ENCODE results near the gene CD151.

Gene CD151

DNA sequence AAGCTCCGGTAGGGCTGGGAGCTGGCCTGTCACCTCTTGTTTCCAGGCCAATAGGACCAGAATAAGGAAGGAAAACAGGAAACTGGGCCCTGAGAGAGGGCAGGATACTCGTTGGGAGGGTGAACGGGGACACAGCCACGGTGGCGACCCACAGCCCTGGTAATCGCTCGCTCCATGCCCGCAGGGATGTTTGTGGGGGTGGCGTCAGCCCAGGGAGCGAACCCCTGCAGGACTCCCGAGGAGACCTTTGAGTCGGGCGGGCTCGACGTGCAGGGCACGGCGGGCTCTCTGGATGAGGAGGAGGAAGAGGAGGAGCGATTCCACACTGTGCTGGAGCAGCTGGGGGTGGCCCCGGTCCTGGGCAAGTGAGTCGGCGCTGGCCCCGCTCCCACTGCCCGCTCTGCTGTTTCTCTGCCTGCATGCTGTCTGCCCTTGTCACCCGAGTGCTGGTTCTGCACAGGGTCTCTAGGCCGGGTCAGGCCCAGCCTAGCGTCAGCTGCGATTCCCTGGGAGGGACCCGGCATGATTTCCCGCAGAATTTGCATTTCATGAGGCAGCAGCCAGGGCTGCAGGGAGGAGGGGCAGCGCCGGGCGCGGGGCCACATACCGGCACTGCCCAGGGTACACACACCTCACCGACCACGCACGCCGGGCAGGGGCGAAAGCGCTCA, 3.4 kb upstream of the CD151 start:
- DNase-seq (ENCODE audit: low read depth) = no peak

DNA sequence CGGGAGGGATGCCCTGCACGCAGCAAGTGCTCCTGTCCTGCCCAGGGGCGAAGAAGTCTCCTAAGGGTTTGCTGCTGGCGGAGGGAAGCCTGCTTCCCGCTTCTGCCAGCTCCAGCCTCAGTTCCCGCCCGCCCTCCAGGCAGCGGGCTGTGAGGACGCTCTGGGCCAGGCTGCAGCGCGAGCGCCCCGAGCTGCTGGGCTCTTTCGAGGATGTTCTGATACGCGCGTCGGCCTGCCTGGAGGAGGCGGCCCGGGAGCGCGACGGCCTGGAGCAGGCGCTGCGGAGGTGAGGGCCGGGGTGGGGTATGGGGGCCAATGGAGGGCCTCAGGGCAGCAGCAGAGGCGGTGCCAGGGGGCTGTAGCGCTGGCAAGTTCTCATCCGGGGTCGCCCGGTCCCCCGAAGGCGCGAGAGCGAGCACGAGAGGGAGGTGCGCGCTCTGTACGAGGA, 2.9 kb upstream of the CD151 start:
- DNase-seq (ENCODE audit: low read depth) = no peak

DNA sequence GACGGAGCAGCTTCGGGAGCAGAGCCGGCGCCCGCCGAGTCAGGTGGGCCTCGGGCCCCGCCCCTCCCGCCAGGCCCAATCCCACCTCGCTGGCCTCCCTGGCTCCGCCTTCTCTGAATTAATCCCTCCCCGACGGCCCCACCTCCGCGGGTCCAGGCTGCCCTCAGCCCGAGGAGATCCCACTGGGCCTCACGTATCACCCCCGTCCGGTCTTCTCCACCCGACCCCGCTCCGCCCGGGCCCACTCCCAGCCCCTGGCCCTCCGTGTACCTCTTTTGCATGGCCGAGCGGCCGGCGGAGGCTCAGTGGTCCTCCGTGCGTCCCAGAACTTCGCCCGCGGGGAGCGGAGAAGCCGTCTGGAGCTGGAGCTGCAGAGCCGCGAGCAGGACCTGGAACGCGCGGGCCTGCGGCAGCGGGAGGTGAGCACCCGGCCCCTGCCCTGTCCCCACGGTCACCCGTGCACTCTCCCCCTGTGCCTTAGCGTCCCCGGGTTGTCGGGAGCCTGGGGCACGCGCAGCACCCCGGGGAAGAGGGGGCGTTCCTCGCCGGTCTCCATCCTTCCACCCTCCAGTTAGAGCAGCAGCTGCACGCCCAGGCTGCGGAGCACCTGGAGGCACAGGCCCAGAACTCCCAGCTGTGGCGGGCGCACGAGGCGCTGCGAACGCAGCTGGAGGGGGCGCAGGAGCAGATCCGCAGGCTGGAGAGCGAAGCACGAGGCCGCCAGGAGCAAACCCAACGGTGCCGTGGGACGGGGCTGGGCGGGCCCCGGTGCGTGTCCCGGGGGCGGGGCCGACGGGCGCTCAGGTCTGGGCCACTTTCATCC, 2.2 kb upstream of the CD151 start:
- DNase-seq (ENCODE audit: low read depth) = peak; percentile 52

DNA sequence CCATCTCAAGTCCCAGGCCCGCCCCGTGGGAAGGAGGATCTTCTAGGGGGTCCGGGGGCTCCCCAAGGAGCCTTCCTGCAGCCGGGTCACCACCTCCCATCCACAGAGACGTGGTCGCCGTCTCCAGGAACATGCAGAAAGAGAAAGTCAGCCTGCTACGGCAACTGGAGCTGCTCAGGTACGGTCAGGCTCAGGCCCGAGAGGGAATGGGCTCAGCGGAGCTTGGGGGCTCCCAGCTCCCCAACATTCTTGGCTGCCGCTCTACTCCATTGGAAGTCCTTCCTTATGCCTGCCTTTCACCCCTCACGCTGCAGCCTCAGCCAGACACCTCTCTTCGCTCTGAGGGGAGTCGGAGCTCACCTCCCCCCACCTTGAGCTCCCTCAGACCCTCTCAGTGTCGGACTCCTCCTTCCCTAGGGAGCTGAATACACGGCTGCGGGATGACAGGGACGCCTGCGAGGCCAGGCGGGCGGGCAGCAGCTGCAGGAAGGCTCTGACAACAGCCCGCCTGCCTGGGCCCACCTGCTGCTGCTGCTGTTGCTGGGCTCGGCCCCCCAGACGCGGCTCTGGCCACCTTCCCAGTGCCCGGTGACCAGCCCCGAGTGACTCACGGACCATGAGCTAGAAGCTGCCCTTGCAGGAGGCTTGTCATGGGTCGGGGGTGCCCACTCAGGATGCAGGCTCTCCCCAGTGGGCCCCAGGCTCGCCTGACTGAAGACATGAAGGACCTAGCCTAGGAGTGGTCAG, 1.5 kb upstream of the CD151 start:
- no peak for DNase-seq (ENCODE audit: low read depth)

DNA sequence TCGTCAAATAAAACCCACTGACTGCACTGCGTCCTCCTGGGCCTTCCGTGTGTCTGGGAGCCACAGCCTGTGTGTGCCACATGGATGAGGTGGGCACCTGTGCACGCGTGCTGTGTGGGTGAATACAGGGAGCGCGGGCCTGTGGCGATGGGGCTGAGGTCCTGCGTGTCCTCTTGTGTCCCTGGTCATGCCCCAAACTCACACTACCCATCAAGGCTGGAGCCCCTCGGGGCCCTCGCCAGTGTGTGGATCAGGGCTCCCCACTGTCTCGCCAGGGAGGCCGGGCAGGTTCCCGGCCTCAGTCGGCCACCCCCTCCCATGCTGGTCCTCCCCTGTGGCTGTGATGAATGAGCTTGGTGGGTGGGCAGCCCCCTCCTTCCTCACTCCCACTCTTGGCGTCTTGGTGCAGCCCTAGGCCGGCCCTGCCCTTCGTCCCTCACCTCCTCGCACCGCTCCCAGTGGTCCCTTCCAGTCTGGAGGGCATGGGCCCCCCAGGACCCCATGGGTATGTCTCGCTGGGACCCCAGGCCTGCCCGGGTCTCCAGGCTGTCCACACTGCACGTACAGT, 707 bp upstream of the CD151 start:
- DNase-seq (ENCODE audit: low read depth) = no peak

DNA sequence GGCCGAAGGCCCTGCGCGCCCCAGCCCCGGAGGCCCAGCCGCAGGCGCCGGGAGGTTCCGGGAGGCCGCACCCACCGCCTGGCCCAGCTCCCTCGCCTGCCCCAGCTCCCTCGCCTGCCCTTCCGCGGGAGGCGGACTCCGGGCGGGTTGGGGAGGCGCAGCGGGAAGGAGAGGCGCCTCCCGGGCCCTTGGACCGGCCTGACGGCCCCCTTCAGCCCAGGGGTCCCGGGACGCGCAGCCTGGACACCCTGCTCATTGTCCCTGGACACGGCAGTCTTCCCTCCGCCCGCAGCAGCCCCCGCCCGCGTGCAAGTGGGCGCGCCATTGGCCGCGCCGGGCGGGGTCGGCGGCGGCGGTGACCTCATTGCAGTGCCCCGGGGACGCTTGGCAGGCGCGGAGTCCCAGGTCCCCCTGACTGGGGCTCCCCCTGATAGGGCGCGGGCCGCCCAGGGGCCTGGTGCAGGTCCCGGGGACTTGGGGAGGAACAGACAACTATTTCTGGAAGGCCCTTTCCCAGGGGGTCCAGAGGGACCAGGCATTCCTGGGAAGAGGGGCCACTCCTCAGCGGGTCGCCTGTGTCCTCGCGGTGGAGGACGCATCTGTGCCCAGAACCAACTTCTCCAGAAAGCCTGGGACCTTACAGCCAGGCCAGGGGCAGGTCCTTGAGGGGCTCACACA, 501 bp downstream of the CD151 start:
- peak; percentile 37 for DNase-seq (ENCODE audit: low read depth)

DNA sequence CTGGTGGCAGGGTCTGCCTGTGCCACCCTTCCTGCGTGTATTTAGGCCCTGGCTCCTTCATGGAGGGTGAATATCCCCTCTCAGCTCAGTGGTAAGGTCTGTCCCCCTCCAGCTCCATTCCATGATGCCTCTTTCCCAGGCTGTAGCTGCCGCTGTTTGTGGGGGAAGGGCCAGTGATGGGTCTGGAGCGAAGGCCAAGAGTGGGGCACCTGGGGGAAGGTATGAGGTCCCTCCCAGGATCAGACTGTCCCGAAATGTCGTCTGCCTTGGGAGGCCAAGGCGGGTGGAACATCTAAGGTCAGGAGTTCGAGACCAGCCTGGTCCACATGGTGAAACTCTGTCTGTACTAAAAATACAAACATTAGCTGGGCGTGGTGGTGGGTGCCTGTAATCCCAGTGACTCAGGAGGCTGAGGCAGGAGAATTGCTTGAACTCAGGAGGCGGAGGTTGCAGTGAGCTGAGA, 1.1 kb downstream of the CD151 start:
- no peak for DNase-seq (ENCODE audit: low read depth)

DNA sequence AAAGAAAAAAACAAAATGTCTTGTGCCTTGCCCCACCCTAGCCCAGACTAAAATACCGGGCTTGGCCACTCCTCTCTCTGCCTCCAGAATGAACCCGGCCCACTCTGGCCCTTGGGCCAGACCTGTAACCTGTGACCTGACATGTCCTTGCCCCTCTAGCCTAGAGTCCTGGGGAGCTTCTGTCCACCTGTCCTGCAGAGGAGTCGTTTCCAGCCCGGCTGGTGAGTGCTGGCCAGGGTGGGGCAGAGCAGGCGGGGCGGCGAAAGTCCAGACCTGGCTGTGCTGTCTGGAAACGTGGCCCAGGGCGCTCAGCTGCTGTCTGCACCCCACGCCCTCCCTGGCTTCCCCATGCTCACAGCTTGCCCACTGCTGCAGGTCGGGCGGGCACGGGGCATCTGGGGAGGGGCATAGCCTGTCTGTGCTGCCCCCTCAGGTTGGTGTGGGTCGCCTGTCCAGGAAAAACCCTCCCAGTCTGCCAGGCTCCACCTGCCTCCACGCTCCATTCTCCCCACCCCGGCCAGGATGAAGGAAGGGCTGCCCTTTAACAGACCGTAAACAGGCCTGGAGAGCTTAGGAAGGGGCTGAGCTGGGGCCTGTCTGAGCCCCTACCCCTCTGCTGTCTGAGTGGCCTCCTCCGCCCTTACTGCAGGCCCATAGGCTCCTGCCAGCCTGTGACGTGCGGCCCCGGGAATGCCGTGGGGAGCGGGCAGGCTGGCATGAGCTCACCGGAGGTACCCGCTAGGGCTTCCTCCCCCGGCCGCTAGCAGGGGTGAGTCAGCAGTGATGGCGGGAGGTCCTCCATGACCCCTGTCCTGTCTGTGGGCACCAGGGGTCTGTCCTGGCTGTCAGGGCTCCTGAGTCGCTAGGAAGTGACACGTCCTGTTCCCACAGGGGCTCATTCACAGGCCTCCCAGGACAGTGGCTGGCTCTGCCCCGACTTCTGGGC, 1.9 kb downstream of the CD151 start:
- DNase-seq (ENCODE audit: low read depth) = no peak

DNA sequence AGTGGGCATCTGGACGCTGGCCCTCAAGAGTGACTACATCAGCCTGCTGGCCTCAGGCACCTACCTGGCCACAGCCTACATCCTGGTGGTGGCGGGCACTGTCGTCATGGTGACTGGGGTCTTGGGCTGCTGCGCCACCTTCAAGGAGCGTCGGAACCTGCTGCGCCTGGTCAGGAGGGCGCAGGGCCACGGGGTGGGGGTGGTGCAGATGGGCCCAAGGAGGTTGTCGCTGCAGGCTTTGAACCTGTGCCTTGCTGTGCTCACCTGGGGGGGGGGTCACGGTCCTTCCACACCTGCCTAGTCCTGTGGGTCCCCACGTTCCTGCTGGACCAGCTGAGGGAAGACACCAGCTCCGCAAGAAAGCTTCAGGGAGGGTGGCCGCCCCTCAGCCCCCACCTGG, 3.5 kb downstream of the CD151 start:
- no peak for DNase-seq (ENCODE audit: low read depth)

DNA sequence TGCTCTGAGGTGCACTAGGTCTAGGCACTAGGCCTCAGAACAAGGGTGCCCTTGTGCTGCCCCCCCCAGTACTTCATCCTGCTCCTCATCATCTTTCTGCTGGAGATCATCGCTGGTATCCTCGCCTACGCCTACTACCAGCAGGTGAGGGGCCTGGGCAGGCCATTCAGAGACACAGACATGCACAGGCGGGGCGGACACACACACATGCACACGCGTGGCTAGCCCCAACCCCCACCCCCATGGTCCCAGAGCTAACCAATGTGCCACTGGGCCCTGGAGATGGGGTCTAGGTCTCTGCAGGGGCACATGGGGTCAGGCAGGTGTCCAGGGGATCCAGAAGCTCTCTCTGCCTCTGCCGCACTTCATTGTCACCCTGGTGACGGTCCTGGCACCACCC, 3.9 kb downstream of the CD151 start:
- no peak for DNase-seq (ENCODE audit: low read depth)

DNA sequence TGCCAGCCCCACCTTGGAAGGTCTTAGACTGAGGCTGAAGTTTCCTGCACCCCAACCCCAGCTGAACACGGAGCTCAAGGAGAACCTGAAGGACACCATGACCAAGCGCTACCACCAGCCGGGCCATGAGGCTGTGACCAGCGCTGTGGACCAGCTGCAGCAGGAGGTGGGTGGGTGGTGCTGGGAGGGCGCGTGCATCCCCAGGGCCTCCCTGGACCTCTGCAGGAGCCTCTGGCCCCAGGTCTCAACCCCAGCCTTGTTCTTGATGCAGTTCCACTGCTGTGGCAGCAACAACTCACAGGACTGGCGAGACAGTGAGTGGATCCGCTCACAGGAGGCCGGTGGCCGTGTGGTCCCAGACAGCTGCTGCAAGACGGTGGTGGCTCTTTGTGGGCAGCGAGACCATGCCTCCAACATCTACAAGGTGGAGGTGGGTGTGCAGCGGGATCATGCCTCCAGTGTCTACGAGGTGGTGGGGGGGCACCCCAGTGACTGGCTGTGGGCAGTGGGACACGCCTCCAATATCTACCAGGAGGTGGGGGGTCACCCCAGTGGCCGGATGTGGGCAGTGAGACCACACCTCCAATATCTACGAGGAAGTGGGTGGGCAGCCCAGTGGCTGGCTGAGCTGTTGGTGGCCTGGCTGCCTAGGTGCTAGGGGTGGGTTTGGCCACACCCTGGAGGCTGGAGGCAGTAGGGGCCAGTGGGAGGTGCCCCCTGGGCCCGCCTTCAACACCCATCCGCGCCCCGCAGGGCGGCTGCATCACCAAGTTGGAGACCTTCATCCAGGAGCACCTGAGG, 4.6 kb downstream of the CD151 start:
- DNase-seq (ENCODE audit: low read depth) = no peak

DNA sequence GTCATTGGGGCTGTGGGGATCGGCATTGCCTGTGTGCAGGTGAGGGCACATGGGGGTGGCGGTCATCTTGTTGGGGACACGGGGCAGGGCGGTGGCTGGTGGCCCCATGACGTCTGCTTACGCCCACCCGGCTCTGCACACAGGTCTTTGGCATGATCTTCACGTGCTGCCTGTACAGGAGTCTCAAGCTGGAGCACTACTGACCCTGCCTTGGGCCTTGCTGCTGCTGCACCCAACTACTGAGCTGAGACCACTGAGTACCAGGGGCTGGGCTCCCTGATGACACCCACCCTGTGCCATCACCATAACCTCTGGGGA, 5.2 kb downstream of the CD151 start:
- DNase-seq (ENCODE audit: low read depth) = no peak

DNA sequence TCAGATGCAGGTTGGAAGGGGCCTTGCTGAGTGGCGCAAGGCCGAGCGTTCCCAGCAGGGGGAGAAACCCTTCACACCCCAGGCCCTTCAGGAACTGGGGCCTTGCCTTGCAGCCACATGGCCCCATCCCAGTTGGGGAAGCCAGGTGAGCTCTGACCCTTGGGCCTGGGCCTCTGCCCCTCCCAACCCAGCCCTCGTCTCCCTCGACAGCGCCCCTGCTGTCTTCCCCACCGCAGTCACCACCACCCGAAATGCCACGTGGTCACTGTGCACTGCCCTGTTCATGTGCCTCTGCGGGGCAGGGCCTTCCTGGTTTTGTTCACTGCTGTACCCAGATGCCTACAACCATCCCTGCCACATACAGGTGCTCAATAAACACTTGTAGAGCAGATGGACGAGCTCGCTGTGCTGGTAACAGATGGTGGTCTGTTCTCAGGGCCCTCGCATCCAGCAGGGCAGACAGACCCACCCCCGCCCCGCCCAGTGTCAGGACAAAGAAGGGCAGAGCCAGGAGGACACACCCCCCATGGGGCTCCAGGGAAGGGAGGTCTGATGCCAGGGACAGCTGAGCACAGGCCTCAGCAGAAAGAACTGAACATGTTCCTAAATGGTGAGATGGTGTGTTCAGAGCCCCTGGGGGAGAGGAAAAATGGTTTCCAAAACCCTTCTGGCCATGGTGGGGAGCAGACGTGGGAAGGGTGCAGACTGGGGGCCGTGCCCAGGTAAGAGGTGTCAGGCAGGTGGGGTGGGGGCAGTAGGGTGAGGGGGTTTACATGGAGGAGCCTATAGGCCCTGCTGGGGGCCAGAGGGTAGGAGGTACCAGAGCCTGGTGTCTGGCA, 5.9 kb downstream of the CD151 start:
- no peak for DNase-seq (ENCODE audit: low read depth)

DNA sequence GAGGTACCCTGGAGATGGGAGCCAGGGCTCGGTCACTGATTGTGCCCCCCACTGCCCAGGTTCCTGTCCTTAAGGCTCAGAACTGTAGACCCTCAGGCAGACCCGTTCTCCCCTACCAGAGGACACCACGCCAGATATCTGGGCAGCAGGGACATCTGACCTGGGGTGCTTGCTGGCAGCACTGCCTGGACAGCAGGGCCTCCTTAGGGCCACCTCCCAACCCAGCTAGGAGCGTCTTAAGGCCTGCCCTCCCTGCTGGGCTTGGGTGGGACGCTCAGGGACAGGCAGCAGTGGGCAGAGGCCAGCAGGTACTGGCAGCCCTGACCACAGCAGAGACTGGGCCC, 6.5 kb downstream of the CD151 start:
- DNase-seq (ENCODE audit: low read depth) = no peak

DNA sequence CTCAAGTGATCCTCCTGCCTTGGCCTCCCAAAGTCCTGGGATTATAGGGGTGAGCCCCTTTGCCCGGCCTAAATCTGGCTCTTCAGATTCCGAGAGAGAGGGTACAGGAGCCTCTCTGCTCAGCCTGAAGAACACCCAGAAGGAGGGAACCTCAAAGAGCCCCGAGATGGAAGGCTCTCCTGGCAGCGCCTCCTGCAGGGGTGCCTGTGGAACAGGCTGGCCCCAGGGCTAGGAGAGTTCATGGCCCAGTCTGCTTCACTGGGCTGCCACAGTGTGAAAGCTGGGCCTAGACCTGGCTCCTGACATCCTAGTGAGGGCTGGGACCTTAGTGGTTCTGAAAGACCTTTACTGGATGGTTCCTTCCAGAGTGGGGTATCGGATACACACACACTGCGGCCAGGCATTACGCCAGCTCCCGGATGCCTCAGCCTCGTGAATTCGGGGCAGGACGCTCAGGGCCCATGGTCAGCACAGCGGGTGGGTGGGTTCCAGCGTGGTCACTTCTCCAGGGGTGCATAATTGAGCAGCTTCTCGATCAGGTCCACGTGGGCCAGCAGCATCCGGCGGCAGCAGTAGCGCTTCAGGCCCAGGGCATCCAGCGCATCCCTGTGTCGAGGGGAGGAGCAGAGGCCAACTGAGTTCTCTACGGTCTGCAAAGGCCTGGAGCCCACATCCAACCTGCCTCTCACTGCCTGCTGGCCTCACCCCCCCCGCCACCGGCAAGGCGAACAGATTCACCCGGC, 7.3 kb downstream of the CD151 start:
- no peak for DNase-seq (ENCODE audit: low read depth)

DNA sequence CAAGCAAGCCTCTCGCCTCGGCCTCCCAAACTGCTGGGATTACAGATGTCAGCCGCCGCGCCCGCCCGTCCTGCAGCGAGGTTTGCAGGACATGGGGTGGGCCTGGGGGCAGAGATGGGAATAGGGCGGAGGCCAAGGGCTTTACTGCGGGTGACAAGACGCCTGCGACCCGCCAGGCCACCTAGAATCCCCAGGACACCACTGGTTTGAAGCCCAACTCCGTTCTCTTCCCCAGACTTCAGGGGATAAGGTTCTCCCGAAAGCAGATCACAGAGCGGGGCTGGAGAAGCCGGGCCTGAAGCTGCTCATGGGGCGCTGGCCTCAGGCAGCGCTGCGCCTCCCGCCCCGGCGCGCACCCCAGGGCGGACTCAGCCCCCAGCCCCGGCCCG, 9.2 kb downstream of the CD151 start:
- no peak for DNase-seq (ENCODE audit: low read depth)

DNA sequence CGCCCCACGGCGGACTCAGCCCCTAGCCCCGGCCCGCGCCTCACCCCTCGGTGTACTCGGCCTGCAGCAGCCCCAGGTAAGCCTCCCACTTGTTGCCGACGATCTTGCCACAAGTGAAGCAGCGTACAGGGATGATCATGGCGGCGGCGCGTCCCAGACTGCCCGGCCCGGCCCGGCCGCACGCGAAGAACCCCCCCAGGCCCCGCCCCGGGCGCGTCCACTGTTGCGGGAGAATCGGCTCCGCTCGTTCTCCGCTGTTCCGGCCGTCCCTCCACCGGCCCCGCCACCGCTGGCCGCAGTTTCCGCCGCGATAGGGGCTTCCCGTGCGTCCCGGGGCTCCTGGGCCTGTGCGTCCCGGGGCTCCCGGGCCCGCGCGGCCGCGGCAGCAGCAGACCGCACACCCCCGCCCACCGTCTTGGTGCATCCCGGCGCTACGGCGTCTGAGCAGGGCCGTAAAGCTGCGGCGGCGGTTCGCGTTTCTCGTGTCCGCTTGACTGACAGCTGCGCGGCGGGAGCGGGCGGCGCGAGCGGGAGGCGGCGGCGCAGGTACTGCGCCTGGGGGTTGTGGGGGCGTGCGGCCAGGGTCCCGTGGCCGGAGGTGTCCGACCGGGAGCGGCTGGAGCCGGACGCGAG, 9.7 kb downstream of the CD151 start, which contains the start of the genes POLR2L and TSPAN4:
TSS of gene POLR2L (minus strand) at position 160 of the 633 bp plus-strand sequence. CDS start at position 139, 21 bp downstream.
TSS of gene TSPAN4 (plus strand) at position 483 of the 633 bp plus-strand sequence. CDS start 7,453 bp downstream, outside the sequence.
- peak; percentile 75 for DNase-seq (ENCODE audit: low read depth)

Measured in T-helper 22 cell (primary cell).